GM21390 (cell line): ENCODE measurements around the gene EIF2D.
A peak's percentile ranks its signal among the peaks of the same experiment; 100 is the strongest.
"Not testable (repeated sequence)": the region's sequence is repeated elsewhere in the genome, so short reads cannot be mapped to it uniquely, and the experiment has no call there.

Experiments
- ATAC-seq: cut with Tn5 transposase; IDR thresholded peaks from one replicate; pipeline ENCODE4 v1.9.1; 2021; ENCODE audit not compliant: unreplicated experiment

The EIF2D gene

GRCh38 chr1:206636671-206637070 lies 24.4 kb upstream of the EIF2D start:
- no peak for ATAC-seq

DNA sequence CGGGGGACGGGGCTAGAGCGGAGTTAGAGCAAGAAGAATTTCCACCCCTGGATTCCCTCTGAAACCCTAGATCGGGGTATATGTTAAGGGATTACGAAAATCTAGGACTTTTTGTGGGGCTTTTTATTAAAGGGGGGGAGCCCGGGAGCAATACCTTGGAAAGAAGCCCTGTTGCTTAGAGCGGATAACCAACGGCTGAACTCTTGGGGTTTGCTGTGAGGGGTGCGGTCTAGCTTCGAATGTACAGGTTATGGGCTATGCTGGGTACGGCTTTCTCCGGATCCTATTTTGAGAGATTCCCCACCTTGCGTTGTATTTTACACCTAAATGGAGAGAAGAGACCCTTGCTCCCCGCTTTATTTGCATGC lies 23.7 kb upstream of the EIF2D start:
- ATAC-seq = peak; percentile 3

GRCh38 chr1:206635080-206635977 lies 23.1 kb upstream of the EIF2D start, which contains the start of gene DYRK3:
DYRK3 (plus strand) TSS chr1:206635536; CDS start chr1:206635704, 168 bp downstream.
- ATAC-seq = peak; percentile 87

DNA sequence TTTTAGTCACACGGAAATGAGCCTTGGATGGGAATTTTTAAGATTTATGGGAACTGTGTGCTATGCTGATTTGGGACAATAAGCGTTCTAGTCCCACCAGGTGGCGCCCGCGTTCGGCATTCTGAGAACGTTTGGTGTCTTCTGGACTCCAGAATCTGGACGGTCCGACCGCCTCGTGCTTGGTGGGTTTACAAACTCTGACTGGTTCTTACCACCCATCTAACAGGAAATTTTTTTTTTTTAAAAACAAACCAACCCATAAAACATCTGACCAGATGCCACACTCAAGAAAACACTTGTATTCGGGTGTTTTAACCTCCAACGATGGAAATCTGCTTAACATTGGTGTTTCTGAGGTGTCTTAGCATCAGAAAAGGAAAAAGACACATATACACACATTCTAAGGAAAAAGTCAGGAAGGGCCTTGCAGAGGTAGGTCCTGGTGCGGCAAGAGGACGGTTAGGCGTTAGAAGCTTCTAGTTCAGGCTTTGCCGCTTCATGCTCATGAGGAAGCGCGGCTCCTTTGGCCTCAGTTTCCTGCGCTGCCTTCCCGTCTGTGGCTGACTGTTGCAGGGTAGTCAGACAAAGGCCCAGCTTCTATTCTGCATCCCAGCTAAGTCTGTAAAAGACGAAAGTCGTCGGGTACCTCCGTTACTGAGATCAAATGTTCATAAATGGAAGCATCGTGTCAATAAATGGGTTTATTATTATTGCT lies 22.3 kb upstream of the EIF2D start:
- no peak for ATAC-seq

DNA sequence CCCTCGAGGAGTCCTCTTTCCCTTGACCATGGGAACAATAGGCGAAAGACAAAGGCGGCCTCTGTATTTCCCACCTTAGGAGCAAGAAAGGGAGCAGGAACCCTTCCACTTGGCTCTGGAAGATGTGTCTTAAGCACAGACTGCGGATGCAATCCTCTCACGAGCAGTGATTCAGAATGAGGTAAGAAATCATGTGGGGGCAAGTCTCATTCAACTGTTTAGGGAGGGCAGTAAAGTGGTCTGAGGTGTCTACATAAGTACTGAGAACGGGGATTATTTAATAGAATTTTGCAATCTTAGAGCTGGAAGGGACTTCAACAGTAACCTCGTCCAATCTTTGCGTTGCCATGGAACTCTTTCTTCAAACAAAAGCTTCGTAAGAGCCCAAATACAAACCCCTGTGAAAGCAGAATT lies 21.4 kb upstream of the EIF2D start:
- ATAC-seq = no peak

DNA sequence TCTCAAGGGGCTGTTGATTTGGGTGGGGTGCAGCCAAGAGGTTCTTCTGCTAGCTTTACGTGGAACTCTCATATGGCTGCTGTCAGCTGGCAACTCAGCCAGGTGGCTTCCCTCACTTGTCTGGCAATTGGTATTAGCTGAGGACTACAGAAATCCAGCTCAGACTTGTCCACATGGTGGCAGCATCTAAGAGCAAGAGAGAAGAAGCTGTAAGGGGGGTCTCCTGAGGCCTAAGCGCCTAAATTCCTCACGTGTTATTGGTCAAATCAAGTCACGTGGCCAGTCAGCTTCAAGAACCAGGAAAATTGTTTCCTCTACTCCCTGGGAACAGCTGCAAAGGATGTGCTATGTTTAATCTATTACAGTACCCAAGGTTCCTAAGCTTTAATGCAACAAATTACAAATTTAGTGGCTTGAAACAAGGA lies 18.8 kb upstream of the EIF2D start:
- no peak for ATAC-seq

- no peak for ATAC-seq
Measured at GRCh38 chr1:206628916-206629315, 16.7 kb upstream of the EIF2D start.

- ATAC-seq = not testable (repeated sequence)
Measured at GRCh38 chr1:206626396-206626795, 14.1 kb upstream of the EIF2D start.

DNA sequence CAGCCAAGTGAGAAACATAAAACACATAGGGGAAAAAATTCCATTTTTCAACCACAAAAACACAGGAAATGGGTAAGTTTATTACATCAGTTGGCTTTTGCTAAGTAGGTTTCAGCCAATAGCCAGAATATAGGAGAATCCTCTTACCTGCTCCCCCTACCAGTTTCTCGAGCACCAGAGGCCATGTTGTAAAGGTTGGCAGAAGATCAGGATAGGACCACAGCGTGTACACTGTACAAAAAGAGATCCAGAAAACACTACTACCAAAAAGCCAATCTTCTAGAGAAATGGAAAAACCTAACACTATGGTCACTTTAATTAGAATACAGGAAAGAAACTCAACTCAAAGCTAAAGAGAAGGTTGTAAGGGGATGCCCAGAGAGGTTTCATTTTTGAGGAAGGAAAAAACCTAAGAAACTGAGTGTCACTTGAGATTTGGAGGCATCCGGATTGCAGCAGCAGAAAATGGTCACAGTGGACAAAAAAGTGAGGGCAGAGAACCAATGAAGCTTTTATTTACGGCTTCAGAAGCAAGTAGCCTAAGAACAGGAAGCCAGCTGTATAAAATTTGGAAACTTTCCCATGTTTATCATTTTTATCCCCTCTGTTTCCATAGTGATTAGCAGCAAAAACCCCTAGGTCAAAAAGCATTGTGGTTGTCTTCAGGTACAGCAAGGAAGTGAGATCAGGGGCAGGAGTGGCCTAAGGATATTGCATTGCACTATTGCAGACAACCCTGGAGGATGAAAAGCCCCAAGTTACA lies 2.9 kb downstream of the EIF2D start:
- ATAC-seq = no peak

DNA sequence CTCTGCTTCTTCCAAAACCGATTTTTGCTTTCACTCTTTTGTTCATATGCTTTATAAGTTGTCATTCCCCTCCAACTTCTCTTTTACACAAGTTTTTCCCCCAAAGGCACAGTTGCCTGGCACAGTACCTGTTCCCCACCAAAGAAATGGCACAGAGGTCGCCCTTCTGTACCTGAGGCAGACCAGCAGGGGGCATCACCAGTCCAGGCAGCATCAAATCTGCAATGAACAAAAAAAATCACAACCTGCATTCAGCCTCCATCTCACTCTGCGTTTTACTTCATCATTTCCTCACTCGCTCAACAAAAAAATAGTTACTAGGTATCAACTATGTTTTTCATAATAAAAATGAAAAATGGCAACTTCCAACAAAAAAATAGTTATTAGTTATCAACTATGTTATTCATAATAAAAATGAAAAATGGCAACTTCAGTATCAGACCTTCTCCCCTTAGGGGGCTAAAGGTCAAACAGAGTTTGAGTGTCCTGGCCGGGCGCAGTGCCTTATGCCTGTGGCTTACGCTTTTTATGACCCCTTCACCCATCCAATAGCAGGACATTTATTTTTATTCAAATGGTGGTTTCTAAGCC lies 4.1 kb downstream of the EIF2D start:
- ATAC-seq = no peak

DNA sequence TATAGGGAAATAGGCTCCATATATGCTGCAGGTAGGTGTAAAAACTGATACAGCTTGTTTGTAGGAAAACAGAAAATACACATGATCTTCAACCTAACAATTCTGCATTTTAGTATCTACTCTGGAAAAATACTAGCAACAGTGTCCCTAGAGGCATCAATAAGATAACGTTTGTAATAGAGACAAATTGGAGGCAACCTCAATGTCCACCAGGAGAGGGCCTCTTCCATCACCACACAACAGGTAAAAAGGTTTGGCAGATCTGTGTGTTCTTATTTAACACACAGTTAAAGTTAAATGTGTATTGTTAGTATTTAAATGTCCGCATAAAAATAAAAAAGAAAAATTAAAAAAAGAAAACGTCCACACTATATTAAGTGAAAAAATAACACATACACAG lies 5.4 kb downstream of the EIF2D start:
- no peak for ATAC-seq

DNA sequence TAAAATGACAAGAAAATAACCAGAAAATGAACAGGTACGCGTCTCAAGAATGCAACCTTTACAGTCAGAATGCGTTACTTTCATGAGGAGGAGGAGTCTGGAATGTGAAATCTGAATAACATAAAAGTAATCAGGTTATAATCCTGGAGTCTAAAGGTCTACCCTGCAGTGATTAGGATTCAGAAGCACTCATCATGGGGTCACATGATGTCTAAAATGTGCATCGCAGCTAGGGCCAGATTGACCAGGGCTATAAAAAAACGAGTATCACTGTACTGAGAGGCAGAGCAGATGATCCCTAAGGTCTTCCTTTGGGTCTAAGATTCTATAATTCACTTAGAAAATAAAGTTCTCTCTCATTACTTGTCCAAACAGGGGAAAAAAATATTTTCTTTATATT lies 7.4 kb downstream of the EIF2D start:
- no peak for ATAC-seq

DNA sequence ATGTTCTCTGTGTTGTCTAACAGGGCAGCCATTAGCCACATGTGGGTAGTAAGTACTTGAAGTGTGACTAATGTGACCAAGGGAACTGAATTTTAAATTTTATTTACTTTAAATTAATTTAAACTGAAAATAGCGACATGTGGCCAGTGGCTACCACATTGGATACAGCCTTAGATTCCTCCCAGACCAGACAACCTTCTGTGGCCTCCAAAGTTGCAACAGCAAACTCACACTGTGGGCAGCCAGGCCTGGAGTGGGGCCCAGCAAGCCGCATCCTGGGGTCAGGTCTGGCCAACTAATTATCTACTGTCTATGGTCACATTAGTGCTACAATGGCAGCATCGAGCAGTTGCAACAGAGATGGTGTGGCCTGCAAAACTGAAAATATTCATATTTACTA lies 11.7 kb downstream of the EIF2D start:
- ATAC-seq = no peak

DNA sequence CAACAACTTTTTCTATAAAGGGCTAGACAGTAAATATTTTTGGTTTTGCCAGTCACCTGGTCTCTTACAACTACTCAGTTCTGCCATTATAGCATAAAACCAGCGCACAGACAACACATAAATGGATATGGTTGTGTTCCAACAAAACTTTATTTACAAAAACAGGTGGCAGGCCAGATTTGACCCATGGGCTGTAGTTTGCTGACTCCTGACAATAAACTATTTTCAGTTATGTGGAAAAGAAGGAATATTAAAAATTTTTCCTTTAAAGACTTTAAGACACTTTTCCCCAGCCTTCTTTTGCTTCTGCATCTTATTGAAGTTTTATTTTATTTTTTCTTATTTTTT lies 16.0 kb downstream of the EIF2D start:
- no peak for ATAC-seq

GRCh38 chr1:206595581-206596318 lies 16.5 kb downstream of the EIF2D start:
- no peak for ATAC-seq

- no peak for ATAC-seq
Measured at GRCh38 chr1:206593351-206593925, 18.8 kb downstream of the EIF2D start.

DNA sequence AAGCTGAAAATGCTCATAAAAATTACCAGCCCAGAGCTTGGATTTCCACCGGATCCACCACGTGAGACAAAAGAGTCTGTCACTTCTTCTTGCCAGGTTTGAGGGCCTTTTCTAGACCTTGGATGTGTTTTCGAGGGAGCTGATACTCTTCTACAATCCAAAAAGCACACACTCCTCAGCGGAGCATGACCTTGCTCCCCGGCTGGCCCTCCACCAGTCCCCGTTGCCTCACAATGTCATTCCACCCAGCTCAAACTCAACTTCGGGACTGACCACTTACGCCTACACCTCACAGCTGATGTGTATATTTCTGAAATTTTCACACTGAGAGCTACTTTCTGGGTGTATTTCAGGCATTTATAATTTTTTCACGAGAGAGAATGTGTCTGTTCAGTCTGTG lies 20.6 kb downstream of the EIF2D start:
- ATAC-seq = no peak

DNA sequence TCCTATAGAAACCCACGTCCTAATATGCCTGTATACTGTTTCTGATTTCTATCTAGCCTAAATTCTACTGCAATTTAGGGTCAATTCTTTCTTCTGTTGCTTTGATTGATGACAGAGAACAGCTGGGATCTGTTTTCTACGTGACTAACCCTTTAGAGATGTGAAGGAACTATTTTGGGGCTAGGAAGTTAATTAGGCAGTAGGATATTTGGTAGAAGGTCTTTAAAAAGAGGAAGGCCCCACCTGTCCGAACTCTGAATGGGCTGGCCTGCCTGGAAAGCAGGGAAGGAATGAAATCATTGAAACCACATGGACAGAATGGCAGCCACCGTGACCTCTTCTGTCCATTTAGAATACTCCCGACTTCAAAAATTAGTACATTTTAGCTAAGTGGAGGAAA lies 21.0 kb downstream of the EIF2D start:
- ATAC-seq = no peak

DNA sequence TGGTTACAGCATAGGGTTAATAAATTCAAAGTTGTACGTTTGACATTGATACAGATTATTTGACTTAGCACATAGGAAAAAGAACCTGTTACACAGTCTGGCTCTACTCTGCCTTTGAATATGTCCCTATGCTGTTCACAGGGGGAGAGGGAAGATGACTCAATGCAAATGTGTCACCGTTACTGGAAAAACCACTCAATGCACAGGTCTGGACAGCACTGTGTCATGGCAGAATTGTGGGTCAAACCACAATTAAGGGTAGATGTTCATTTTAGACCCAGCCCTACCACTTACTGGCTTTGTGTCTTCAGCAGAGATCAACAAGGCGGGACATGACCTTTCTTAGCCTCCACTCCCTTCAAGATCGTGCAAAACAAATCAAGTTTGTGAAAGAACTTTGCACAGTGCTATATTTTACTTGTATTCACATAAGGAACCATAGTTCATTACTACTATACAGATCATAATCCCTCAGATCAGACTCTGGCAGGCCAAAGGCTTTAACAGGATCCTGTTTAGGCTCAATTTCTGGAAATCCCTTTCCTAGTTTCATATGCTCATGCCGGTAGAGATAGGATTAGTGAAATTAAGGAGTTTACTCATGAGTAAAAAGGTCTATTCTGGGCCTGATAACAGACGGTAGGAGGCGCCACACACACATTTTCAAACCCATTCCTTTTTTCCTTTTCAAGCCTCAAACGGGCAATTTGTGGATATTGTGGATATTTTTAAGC lies 22.1 kb downstream of the EIF2D start:
- ATAC-seq = no peak

GRCh38 chr1:206589206-206589605 lies 23.1 kb downstream of the EIF2D start:
- ATAC-seq = no peak
